ENCODE measurements around the gene SPTBN1. TPM values are rescaled to one million over a fixed set of nuclear protein-coding genes. Genes with fewer than 3 reads are reported as not detected.

SPTBN1 gene
- total and polyA plus RNA-seq, 9 of the 15 experiments (the other 6 are each of a cell fraction or from before 2014, with no cell fraction given) = 8.9 to 66.8 (median 31.4) TPM

GRCh38 chr2:54615832-54616534 is 159.9 kb downstream of the SPTBN1 start:
- FAIRE-seq (no peak), ATAC-seq (no peak), DNase-seq (ENCODE audit: extremely low read depth in 1 of 4, low spot score in 3 of 4) (no peak)
- ChIA-PET CTCF (ENCODE audit: low intra/inter-chr PET ratio) (no interaction called here), POLR2A (interaction anchor here (0.5 to 1.8 kb wide), 5 partner anchors 9 to 13 kb away, joined by 3 to 5 read pairs (median 5); no protein-coding TSS in a partner anchor)
- no peaks in the 10 kb centered on the region for H3K9me3 ChIP-seq (replicated peaks; ENCODE audit: control insufficient read depth, insufficient read depth, low read depth, low read length)
- no peaks in the 10 kb centered on the region for H3K9me1 ChIP-seq (ENCODE audit: control insufficient read depth, insufficient read depth, low read length)
- H4K20me1 ChIP-seq (replicated peaks; ENCODE audit: control insufficient read depth, insufficient read depth, low read length) = no peaks in the 10 kb centered on the region
- no peak overlapping the region for H2AFZ ChIP-seq (ENCODE audit: low read depth, low read length)
- H3K4me2 ChIP-seq (ENCODE audit: insufficient read depth, low read length) = no peak overlapping the region
- intact Hi-C loops (cut with micrococcal nuclease) = no loop called here
- no peak overlapping the region for H3K9ac ChIP-seq (ENCODE audit: insufficient read depth in 1 of 2, low read depth in 2 of 2, low read length in 2 of 2)
- no peak overlapping the region for H3K27ac ChIP-seq (ENCODE audit: extremely low read depth, low read depth, low read length)
- no peaks in the 10 kb centered on the region for H3K27me3 ChIP-seq (ENCODE audit: control insufficient read depth in 2 of 2, insufficient read depth in 2 of 2, low read length in 2 of 2)
- H3K4me3 ChIP-seq = no peak overlapping the region
- no TSS peak for BruUV-seq (replicated peaks)
- WGBS (ENCODE audit: insufficient coverage, low coverage, missing lambda C conversion rate) = 80% methylated on average over 5 of the region's 5 CpGs
- H3K36me3 ChIP-seq (ENCODE audit: control insufficient read depth, insufficient read depth, low read length) = peaks cover 59% of the 10 kb centered on the region
- TF ChIP-seq, protein P1, sequence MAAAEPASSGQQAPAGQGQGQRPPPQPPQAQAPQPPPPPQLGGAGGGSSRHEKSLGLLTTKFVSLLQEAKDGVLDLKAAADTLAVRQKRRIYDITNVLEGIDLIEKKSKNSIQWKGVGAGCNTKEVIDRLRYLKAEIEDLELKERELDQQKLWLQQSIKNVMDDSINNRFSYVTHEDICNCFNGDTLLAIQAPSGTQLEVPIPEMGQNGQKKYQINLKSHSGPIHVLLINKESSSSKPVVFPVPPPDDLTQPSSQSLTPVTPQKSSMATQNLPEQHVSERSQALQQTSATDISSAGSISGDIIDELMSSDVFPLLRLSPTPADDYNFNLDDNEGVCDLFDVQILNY (CRISPR knock-in tag; IDR thresholded peaks at IDR 0.05) = no peak
- TF ChIP-seq STAT5A (IDR thresholded peaks at IDR 0.05; ENCODE audit: borderline replicate concordance, low read length) (no peak), NRF1 (conservative IDR thresholded peaks at IDR 0.05 in 1 of 2, IDR thresholded peaks at IDR 0.05 in 1 of 2) (no peak), POLR2A (conservative IDR thresholded peaks at IDR 0.05) (no peak), TAF15 (IDR thresholded peaks at IDR 0.05; ENCODE audit: low read depth, low read length) (no peak), BRD9 (IDR thresholded peaks at IDR 0.05; ENCODE audit: low read depth, partially characterized antibody) (no peak), ZNF780A (CRISPR knock-in tag; IDR thresholded peaks at IDR 0.05) (no peak), NUFIP1 (IDR thresholded peaks at IDR 0.05; ENCODE audit: partially characterized antibody) (no peak), ZFP36 (IDR thresholded peaks at IDR 0.05; ENCODE audit: low read depth, low read length, partially characterized antibody) (no peak)
- in situ Hi-C loops (cut with MboI) = no loop called here
- H3K79me2 ChIP-seq (ENCODE audit: control insufficient read depth, insufficient read depth, low read length) = no peaks in the 10 kb centered on the region
- peaks cover 0 to 13% of the 10 kb centered on the region in 2 experiments; a peak in 1 of 5 replicates for H3K4me1 ChIP-seq (replicated peaks in 1 of 2; ENCODE audit: control insufficient read depth in 2 of 2, insufficient read depth in 2 of 2, low read length in 2 of 2)

Measured in K562 (cell line).